ENCODE measurements around the gene CDC5L. TPM values are rescaled to one million over a fixed set of nuclear protein-coding genes. Genes with fewer than 3 reads are reported as not detected.

The CDC5L gene
- total and polyA plus RNA-seq, 2 experiments from 2014 or later, result 27.0 to 32.5 TPM

DNA sequence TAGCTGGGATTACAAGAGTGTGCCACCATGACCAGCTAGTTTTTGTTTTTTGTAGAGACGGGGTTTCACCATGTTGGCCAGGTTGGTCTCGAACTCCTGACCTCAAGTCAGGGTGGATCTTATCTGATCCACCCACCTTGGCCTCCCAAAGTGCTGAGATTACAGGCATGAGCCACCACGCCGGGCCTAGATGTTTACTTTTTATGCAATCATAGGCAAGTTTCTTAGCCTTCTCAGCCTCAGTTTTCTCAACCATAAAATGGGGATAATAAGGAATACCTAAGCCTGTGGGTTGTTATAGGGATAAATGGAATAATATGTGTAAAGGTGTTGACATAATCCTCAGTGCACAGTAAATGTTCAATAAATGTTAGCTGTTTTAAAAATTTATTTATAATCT is 35.2 kb upstream of the CDC5L start:
- H3K79me2 ChIP-seq (replicated peaks; ENCODE audit: insufficient read depth), result no peaks in the 10 kb centered on the region
- Mint-ChIP-seq H3K27me3 (ENCODE audit: insufficient read depth, low read depth, poor library complexity) (peaks cover 4% of the 10 kb centered on the region), H3K36me3 (ENCODE audit: low read depth) (no peaks in the 10 kb centered on the region), H3K9me3 (no peaks in the 10 kb centered on the region), H3K4me1 (peaks cover 13% of the 10 kb centered on the region), H3K27ac (no peak overlapping the region), H3K4me3 (no peak overlapping the region)
- no peaks in the 10 kb centered on the region for H3K27me3 ChIP-seq (ENCODE audit: insufficient read depth)
- no peak overlapping the region for H3K4me2 ChIP-seq
- no peaks in the 10 kb centered on the region for H3K9me2 ChIP-seq (ENCODE audit: insufficient read depth)
- TF ChIP-seq, protein P1, sequence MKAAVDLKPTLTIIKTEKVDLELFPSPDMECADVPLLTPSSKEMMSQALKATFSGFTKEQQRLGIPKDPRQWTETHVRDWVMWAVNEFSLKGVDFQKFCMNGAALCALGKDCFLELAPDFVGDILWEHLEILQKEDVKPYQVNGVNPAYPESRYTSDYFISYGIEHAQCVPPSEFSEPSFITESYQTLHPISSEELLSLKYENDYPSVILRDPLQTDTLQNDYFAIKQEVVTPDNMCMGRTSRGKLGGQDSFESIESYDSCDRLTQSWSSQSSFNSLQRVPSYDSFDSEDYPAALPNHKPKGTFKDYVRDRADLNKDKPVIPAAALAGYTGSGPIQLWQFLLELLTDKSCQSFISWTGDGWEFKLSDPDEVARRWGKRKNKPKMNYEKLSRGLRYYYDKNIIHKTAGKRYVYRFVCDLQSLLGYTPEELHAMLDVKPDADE (IDR thresholded peaks at IDR 0.05), result no peak
- TF ChIP-seq EZH2phosphoT487 (IDR thresholded peaks at IDR 0.05; ENCODE audit: unreplicated experiment) (no peak), EZH2 (IDR thresholded peaks at IDR 0.05; ENCODE audit: low read depth, unreplicated experiment) (no peak), STAT1 (IDR thresholded peaks at IDR 0.05; ENCODE audit: unreplicated experiment) (no peak)
- TF ChIP-seq, protein P2, sequence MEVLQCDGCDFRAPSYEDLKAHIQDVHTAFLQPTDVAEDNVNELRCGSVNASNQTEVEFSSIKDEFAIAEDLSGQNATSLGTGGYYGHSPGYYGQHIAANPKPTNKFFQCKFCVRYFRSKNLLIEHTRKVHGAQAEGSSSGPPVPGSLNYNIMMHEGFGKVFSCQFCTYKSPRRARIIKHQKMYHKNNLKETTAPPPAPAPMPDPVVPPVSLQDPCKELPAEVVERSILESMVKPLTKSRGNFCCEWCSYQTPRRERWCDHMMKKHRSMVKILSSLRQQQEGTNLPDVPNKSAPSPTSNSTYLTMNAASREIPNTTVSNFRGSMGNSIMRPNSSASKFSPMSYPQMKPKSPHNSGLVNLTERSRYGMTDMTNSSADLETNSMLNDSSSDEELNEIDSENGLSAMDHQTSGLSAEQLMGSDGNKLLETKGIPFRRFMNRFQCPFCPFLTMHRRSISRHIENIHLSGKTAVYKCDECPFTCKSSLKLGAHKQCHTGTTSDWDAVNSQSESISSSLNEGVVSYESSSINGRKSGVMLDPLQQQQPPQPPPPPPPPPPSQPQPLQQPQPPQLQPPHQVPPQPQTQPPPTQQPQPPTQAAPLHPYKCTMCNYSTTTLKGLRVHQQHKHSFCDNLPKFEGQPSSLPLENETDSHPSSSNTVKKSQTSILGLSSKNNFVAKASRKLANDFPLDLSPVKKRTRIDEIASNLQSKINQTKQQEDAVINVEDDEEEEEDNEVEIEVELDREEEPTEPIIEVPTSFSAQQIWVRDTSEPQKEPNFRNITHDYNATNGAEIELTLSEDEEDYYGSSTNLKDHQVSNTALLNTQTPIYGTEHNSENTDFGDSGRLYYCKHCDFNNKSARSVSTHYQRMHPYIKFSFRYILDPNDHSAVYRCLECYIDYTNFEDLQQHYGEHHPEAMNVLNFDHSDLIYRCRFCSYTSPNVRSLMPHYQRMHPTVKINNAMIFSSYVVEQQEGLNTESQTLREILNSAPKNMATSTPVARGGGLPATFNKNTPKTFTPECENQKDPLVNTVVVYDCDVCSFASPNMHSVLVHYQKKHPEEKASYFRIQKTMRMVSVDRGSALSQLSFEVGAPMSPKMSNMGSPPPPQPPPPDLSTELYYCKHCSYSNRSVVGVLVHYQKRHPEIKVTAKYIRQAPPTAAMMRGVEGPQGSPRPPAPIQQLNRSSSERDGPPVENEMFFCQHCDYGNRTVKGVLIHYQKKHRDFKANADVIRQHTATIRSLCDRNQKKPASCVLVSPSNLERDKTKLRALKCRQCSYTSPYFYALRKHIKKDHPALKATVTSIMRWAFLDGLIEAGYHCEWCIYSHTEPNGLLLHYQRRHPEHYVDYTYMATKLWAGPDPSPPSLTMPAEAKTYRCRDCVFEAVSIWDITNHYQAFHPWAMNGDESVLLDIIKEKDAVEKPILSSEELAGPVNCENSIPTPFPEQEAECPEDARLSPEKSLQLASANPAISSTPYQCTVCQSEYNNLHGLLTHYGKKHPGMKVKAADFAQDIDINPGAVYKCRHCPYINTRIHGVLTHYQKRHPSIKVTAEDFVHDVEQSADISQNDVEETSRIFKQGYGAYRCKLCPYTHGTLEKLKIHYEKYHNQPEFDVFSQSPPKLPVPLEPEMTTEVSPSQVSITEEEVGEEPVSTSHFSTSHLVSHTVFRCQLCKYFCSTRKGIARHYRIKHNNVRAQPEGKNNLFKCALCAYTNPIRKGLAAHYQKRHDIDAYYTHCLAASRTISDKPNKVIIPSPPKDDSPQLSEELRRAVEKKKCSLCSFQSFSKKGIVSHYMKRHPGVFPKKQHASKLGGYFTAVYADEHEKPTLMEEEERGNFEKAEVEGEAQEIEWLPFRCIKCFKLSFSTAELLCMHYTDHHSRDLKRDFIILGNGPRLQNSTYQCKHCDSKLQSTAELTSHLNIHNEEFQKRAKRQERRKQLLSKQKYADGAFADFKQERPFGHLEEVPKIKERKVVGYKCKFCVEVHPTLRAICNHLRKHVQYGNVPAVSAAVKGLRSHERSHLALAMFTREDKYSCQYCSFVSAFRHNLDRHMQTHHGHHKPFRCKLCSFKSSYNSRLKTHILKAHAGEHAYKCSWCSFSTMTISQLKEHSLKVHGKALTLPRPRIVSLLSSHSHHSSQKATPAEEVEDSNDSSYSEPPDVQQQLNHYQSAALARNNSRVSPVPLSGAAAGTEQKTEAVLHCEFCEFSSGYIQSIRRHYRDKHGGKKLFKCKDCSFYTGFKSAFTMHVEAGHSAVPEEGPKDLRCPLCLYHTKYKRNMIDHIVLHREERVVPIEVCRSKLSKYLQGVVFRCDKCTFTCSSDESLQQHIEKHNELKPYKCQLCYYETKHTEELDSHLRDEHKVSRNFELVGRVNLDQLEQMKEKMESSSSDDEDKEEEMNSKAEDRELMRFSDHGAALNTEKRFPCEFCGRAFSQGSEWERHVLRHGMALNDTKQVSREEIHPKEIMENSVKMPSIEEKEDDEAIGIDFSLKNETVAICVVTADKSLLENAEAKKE (CRISPR knock-in tag; IDR thresholded peaks at IDR 0.05), result no peak
- TF ChIP-seq, protein P3, sequence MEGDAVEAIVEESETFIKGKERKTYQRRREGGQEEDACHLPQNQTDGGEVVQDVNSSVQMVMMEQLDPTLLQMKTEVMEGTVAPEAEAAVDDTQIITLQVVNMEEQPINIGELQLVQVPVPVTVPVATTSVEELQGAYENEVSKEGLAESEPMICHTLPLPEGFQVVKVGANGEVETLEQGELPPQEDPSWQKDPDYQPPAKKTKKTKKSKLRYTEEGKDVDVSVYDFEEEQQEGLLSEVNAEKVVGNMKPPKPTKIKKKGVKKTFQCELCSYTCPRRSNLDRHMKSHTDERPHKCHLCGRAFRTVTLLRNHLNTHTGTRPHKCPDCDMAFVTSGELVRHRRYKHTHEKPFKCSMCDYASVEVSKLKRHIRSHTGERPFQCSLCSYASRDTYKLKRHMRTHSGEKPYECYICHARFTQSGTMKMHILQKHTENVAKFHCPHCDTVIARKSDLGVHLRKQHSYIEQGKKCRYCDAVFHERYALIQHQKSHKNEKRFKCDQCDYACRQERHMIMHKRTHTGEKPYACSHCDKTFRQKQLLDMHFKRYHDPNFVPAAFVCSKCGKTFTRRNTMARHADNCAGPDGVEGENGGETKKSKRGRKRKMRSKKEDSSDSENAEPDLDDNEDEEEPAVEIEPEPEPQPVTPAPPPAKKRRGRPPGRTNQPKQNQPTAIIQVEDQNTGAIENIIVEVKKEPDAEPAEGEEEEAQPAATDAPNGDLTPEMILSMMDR (conservative IDR thresholded peaks at IDR 0.05; ENCODE audit: low read depth in 2 of 2), result no peak
- H3F3A ChIP-seq (replicated peaks; ENCODE audit: low read depth), result no peaks in the 10 kb centered on the region
- H4K20me1 ChIP-seq (replicated peaks; ENCODE audit: insufficient read depth), result no peaks in the 10 kb centered on the region
- no peak overlapping the region for H2AFZ ChIP-seq
- H3K4me3 ChIP-seq, result no peak overlapping the region
- no peak for ATAC-seq
- H3K36me3 ChIP-seq (ENCODE audit: insufficient read depth), result no peaks in the 10 kb centered on the region
- no peak overlapping the region for H3K27ac ChIP-seq (ENCODE audit: low read depth)
- H3K4me1 ChIP-seq (ENCODE audit: insufficient read depth), result peaks cover 13% of the 10 kb centered on the region
- DNase-seq (ENCODE audit: low spot score), result no peak

Measured in GM23338 (cell line).